Tibial nerve (tissue), 4 donors: ENCODE data around the gene EXT2. TPM values are rescaled to one million over a fixed set of nuclear protein-coding genes. Genes with fewer than 3 reads are reported as not detected.

Experiments used
- DNase-seq, 2 donors: peaks; one replicate each; pipeline ENCODE4 v3.0.0-alpha.2; 2019; ENCODE audit warnings: low spot score in 2 of 2
- H3K27ac ChIP-seq, 4 donors: fragments of 200-600 bp; sonication (generic) in 3 of 4; one replicate each; pipeline ENCODE4 v1.5.1; 2017 to 2019; ENCODE audit warnings: mild to moderate bottlenecking in 1 of 4
- H3K27me3 ChIP-seq, 2 donors: fragments of 200-600 bp; sonication (generic) in 1 of 2; one replicate each; pipeline versions ENCODE4 v1.5.1 to v1.6.0; 2017 to 2019
- H3K36me3 ChIP-seq, 3 donors: fragments of 200-600 bp; sonication (generic); one replicate each; pipeline ENCODE4 v1.5.1; 2018 to 2019
- H3K4me1 ChIP-seq, 4 donors: fragments of 200-600 bp; sonication (generic) in 3 of 4; one replicate each; pipeline ENCODE4 v1.5.1; 2017 to 2019
- H3K4me3 ChIP-seq, 4 donors: fragments of 200-600 bp; sonication (generic) in 3 of 4; one replicate each; pipeline ENCODE4 v1.5.1; 2017 to 2019; ENCODE audit warnings: mild to moderate bottlenecking in 1 of 4, moderate library complexity in 1 of 4
- H3K9me3 ChIP-seq, 4 donors: fragments of 200-600 bp; sonication (generic) in 3 of 4; one replicate each; pipeline ENCODE4 v1.5.1; 2017 to 2019
- CTCF ChIP-seq, 5 experiments: fragments of 200-600 bp in 3 of 5; fragments of 450-650 bp in 2 of 5; sonication (generic) in 3 of 5; IDR thresholded peaks; one replicate each; pipeline ENCODE4 v1.5.1; 2016 to 2019; ENCODE audit warnings: antibody characterized with exemption in 5 of 5, mild to moderate bottlenecking in 3 of 5, moderate library complexity in 2 of 5
- EP300 ChIP-seq, 2 donors: sonication (generic); formaldehyde crosslinking; IDR thresholded peaks; one replicate each; pipeline ENCODE4 v1.6.1; 2017; ENCODE audit warnings: antibody characterized with exemption in 2 of 2, mild to moderate bottlenecking in 1 of 2
- POLR2A ChIP-seq, 2 donors: fragments of 450-650 bp; IDR thresholded peaks; one replicate each; pipeline ENCODE4 v1.6.1; 2017; ENCODE audit warnings: antibody characterized with exemption in 2 of 2, mild to moderate bottlenecking in 2 of 2, moderate library complexity in 2 of 2
- WGBS, 2 donors: methylation state at CpG; one replicate each; pipeline ENCODE4 v1.1.5; 2018; 5-methylcytosine and 5-hydroxymethylcytosine counted together
- total RNA-seq, 4 donors: library from RNA; depleted of rRNA; stranded (reverse); fragments of >200 nt; gene quantifications; one replicate each; pipeline ENCODE4 v1.1.0, GENCODE V29; 2016

The EXT2 gene
- total RNA-seq, 4 donors from 2014 or later, result 69.3 to 80.0 (median 73.1) TPM

GRCh38 chr11:44252999-44253602 lies 157.6 kb downstream of the EXT2 start:
- Histone ChIP-seq H3K27ac (no peak overlapping the region), H3K36me3 (peaks cover 0 to 14% (median 0%) of the 10 kb centered on the region in 3 donors), H3K4me3 (no peak overlapping the region), H3K4me1 (peaks cover 0 to 13% (median 0%) of the 10 kb centered on the region in 4 donors), H3K9me3 (peaks cover 0 to 20% (median 8%) of the 10 kb centered on the region in 4 donors), H3K27me3 (no peaks in the 10 kb centered on the region)
- no peak for DNase-seq
- no peak for TF ChIP-seq CTCF (IDR thresholded peaks at IDR 0.05)
- no peak for TF ChIP-seq EP300 (IDR thresholded peaks at IDR 0.05)
- no peak for TF ChIP-seq POLR2A (IDR thresholded peaks at IDR 0.05)
- 93 to 98% methylated on average over 2 of the region's 2 CpGs for WGBS, 2 donors

- 81 to 88% methylated on average over 6 of the region's 6 CpGs for WGBS, 2 donors
- H3K27me3 ChIP-seq, result no peaks in the 10 kb centered on the region
- H3K4me3 ChIP-seq, result no peak overlapping the region
- DNase-seq, result no peak
- peaks cover 0 to 20% (median 8%) of the 10 kb centered on the region in 4 donors for H3K9me3 ChIP-seq
- TF ChIP-seq EP300 (IDR thresholded peaks at IDR 0.05), result no peak
- no peak for TF ChIP-seq POLR2A (IDR thresholded peaks at IDR 0.05)
- TF ChIP-seq CTCF (IDR thresholded peaks at IDR 0.05), result no peak
- peaks cover 0 to 6% (median 0%) of the 10 kb centered on the region in 4 donors for H3K4me1 ChIP-seq
- no peak overlapping the region for H3K27ac ChIP-seq
- no peaks in the 10 kb centered on the region for H3K36me3 ChIP-seq
These were observed 160.1 kb downstream of the EXT2 start for GRCh38 chr11:44255406-44256071.

GRCh38 chr11:44256673-44257291 lies 161.3 kb downstream of the EXT2 start:
- H3K4me3 ChIP-seq, result no peak overlapping the region
- DNase-seq, result no peak
- H3K27ac ChIP-seq, result no peak overlapping the region
- H3K36me3 ChIP-seq, result no peaks in the 10 kb centered on the region
- 75 to 83% methylated on average over 4 of the region's 4 CpGs for WGBS, 2 donors
- TF ChIP-seq CTCF (IDR thresholded peaks at IDR 0.05) (no peak), EP300 (IDR thresholded peaks at IDR 0.05) (no peak), POLR2A (IDR thresholded peaks at IDR 0.05) (no peak)
- H3K9me3 ChIP-seq, result peaks cover 0 to 20% (median 8%) of the 10 kb centered on the region in 4 donors
- no peaks in the 10 kb centered on the region for H3K27me3 ChIP-seq
- H3K4me1 ChIP-seq, result peaks cover 0 to 6% (median 0%) of the 10 kb centered on the region in 4 donors

GRCh38 chr11:44257338-44258189 lies 162.1 kb downstream of the EXT2 start:
- no peak overlapping the region for H3K4me3 ChIP-seq
- no peak for TF ChIP-seq EP300 (IDR thresholded peaks at IDR 0.05)
- TF ChIP-seq CTCF (IDR thresholded peaks at IDR 0.05), result no peak
- no peak for TF ChIP-seq POLR2A (IDR thresholded peaks at IDR 0.05)
- H3K27ac ChIP-seq, result no peak overlapping the region
- no peaks in the 10 kb centered on the region for H3K36me3 ChIP-seq
- peaks cover 0 to 12% (median 8%) of the 10 kb centered on the region in 4 donors for H3K9me3 ChIP-seq
- DNase-seq, result no peak
- WGBS, 2 donors, result 89 to 94% methylated on average over 8 of the region's 8 CpGs
- H3K4me1 ChIP-seq, result peaks cover 0 to 6% (median 0%) of the 10 kb centered on the region in 4 donors
- H3K27me3 ChIP-seq, result no peaks in the 10 kb centered on the region
